HepG2 (cell line): ENCODE data around the gene SPAG7. TPM values are rescaled to one million over a fixed set of nuclear protein-coding genes. Genes with fewer than 3 reads are reported as not detected.
A peak's percentile ranks its signal among the peaks of the same experiment; 100 is the strongest.

Experiments used
- BRCA1 ChIP-seq: sonication (generic); formaldehyde crosslinking; IDR thresholded peaks from 2 replicates; pipeline ENCODE4 v1.4.0; 2020; ENCODE audit warnings: missing genetic modification reagents
- FLYWCH1 ChIP-seq: sonication (generic); formaldehyde crosslinking; IDR thresholded peaks from 2 replicates; pipeline ENCODE4 v1.8.1; 2023; ENCODE audit warnings: mild to moderate bottlenecking, missing genetic modification reagents
- FOXP4 ChIP-seq: sonication (generic); formaldehyde crosslinking; IDR thresholded peaks from 2 replicates; pipeline ENCODE4 v1.4.0; 2020; ENCODE audit warnings: missing genetic modification reagents
- FUBP1 ChIP-seq: sonication (generic); formaldehyde crosslinking; IDR thresholded peaks from 2 replicates; pipeline ENCODE4 v1.5.1; 2020; ENCODE audit warnings: missing genetic modification reagents, mild to moderate bottlenecking, borderline replicate concordance
- HMGXB4 ChIP-seq, 2 experiments: sonication (generic) in 1 of 2; formaldehyde crosslinking in 1 of 2; IDR thresholded peaks; 2 replicates each; pipeline versions ENCODE4 v1.4.0 to v1.6.1; 2018 to 2020; ENCODE audit warnings: missing genetic modification reagents in 2 of 2, borderline replicate concordance in 1 of 2, low read depth in 1 of 2, mild to moderate bottlenecking in 1 of 2, missing biosample characterization in 1 of 2
- PBX3 ChIP-seq: sonication (generic); formaldehyde crosslinking; IDR thresholded peaks from 2 replicates; pipeline ENCODE4 v1.8.1; 2023; ENCODE audit warnings: missing genetic modification reagents, inconsistent platforms, borderline replicate concordance
- SMARCE1 ChIP-seq: fragments of 450-650 bp; IDR thresholded peaks from 2 replicates; pipeline ENCODE4 v1.6.1; 2017; ENCODE audit warnings: borderline replicate concordance
- SP5 ChIP-seq: IDR thresholded peaks from 2 replicates; pipeline ENCODE4 v1.6.1; 2016; ENCODE audit warnings: low read depth, borderline replicate concordance
- TBX3 ChIP-seq: fragments of 450-650 bp; IDR thresholded peaks from 2 replicates; pipeline ENCODE4 v1.6.1; 2017; ENCODE audit warnings: antibody characterized with exemption, mild to moderate bottlenecking, inconsistent platforms, borderline replicate concordance
- ZBTB39 ChIP-seq: sonication (generic); formaldehyde crosslinking; IDR thresholded peaks from 2 replicates; pipeline ENCODE4 v1.5.0; 2020; ENCODE audit warnings: missing genetic modification reagents
- ZIK1 ChIP-seq: sonication (generic); formaldehyde crosslinking; IDR thresholded peaks from 2 replicates; pipeline ENCODE4 v1.5.0; 2020; ENCODE audit warnings: mild to moderate bottlenecking, low read depth, missing genetic modification reagents, borderline replicate concordance
- ZNF33B ChIP-seq: sonication (generic); formaldehyde crosslinking; IDR thresholded peaks from 2 replicates; pipeline ENCODE4 v1.5.1; 2020; ENCODE audit warnings: mild to moderate bottlenecking, missing genetic modification reagents
- ZNF547 ChIP-seq: sonication (generic); formaldehyde crosslinking; IDR thresholded peaks from 2 replicates; pipeline ENCODE4 v1.5.1; 2020; ENCODE audit warnings: mild to moderate bottlenecking, missing genetic modification reagents
- ZNF878 ChIP-seq: sonication (generic); formaldehyde crosslinking; IDR thresholded peaks from 2 replicates; pipeline ENCODE4 v1.8.1; 2023; ENCODE audit warnings: mild to moderate bottlenecking, missing genetic modification reagents, moderate library complexity
- polyA plus RNA-seq, 8 experiments: library from polyadenylated mRNA; depleted of rRNA in 3 of 8; stranded (reverse) in 7 of 8; unstranded in 1 of 8; fragments of >200 nt; fragmentation: Illumina TruSeq in 4 of 8; extraction: Trizol in 4 of 8; gene quantifications; 2 replicates each; pipeline versions ENCODE4 v1.2.1 to v1.2.3, GENCODE V29; 2011 to 2016; ENCODE audit warnings: low read depth in 4 of 8, missing spikeins in 1 of 8, mixed read lengths in 1 of 8; ENCODE audit not compliant: insufficient read depth in 1 of 8
- total RNA-seq, 5 experiments: library from RNA; depleted of rRNA; stranded (reverse); fragments of >200 nt; fragmentation: Illumina TruSeq; extraction: Trizol; gene quantifications; 2 replicates each; pipeline ENCODE4 v1.2.3, GENCODE V29; 2016; ENCODE audit warnings: low read depth in 1 of 5

Gene SPAG7
- total and polyA plus RNA-seq, 2 of the 13 experiments (the other 11 are each of a cell fraction or from before 2014, with no cell fraction given) = 51.0 to 59.0 TPM

- no peak for TF ChIP-seq ZIK1 (CRISPR knock-in tag)
- TF ChIP-seq PBX3 = no peak
- TF ChIP-seq BRCA1 = no peak
- no peak for TF ChIP-seq FOXP4 (CRISPR knock-in tag)
- no peak for TF ChIP-seq ZNF878
- TF ChIP-seq TBX3 = no peak
- no peak for TF ChIP-seq SMARCE1
- peak; percentile 62 to 65; a peak in 3 of 4 replicates for TF ChIP-seq HMGXB4 (CRISPR knock-in tag; IDR thresholded peaks at IDR 0.05; ENCODE audit: borderline replicate concordance in 1 of 2, low read depth in 1 of 2)
- no peak for TF ChIP-seq FLYWCH1 (CRISPR knock-in tag)
- TF ChIP-seq ZBTB39 (CRISPR knock-in tag) = no peak
- TF ChIP-seq ZNF547 (CRISPR knock-in tag) = peak; percentile 51; the same call in 1 of the 2 replicates
- no peak; the same call in 1 of the 2 replicates for TF ChIP-seq SP5 (CRISPR knock-in tag)
- no peak for TF ChIP-seq FUBP1 (CRISPR knock-in tag)
- peak; percentile 78; the same call in 1 of the 2 replicates for TF ChIP-seq ZNF33B (CRISPR knock-in tag)
These were observed 29.8 kb upstream of the SPAG7 start, which contains the start of the genes INCA1 and KIF1C (continued) for GRCh38 chr17:4997302-4998026.
